Dermis microvascular lymphatic vessel endothelial cell (primary cell): ENCODE measurements around the gene VWC2. TPM values are rescaled to one million over a fixed set of nuclear protein-coding genes. Genes with fewer than 3 reads are reported as not detected.
A peak's percentile ranks its signal among the peaks of the same experiment; 100 is the strongest.
"Not testable (repeated sequence)": the region's sequence is repeated elsewhere in the genome, so short reads cannot be mapped to it uniquely, and the experiment has no call there.

Source experiments
- DNase-seq, 2 donors: peaks; one replicate each; pipeline versions ENCODE4 v3.0.0 to v3.0.0-alpha.2; 2010; ENCODE audit warnings: low read depth in 2 of 2
- total RNA-seq: library from RNA; depleted of rRNA; stranded (reverse); fragments of >200 nt; gene quantifications from 2 replicates; pipeline ENCODE4 v1.2.1, GENCODE V29; 2014

Gene VWC2
- total RNA-seq, 1 donor from 2014 or later, result not detected

- DNase-seq, result no peak
Measured at GRCh38 chr7:49850921-49851613, 77.6 kb downstream of the VWC2 start.

GRCh38 chr7:49851614-49851934 is 78.1 kb downstream of the VWC2 start:
- not testable (repeated sequence) for DNase-seq

GRCh38 chr7:49852619-49853462 is 79.4 kb downstream of the VWC2 start:
- DNase-seq, result peak in 1 of 2 donors; percentile 13

- no peak for DNase-seq
Measured at GRCh38 chr7:49855281-49855980, 82.0 kb downstream of the VWC2 start.

GRCh38 chr7:49860293-49860692 is 86.9 kb downstream of the VWC2 start:
- DNase-seq, result no peak

- DNase-seq, result no peak
Measured at GRCh38 chr7:49866076-49866735, 92.8 kb downstream of the VWC2 start.

- DNase-seq, result no peak
Measured at GRCh38 chr7:49866910-49867309, 93.5 kb downstream of the VWC2 start.

- no peak for DNase-seq
Measured at GRCh38 chr7:49873420-49873819, 100.0 kb downstream of the VWC2 start.

- DNase-seq, result no peak
Measured at GRCh38 chr7:49875336-49875735, 101.9 kb downstream of the VWC2 start.

GRCh38 chr7:49876202-49876601 is 102.8 kb downstream of the VWC2 start:
- DNase-seq, result no peak

- DNase-seq, result no peak
Measured at GRCh38 chr7:49878089-49878488, 104.7 kb downstream of the VWC2 start.

GRCh38 chr7:49878627-49879026 is 105.2 kb downstream of the VWC2 start:
- DNase-seq, result no peak

GRCh38 chr7:49883933-49884332 is 110.5 kb downstream of the VWC2 start:
- no peak for DNase-seq

GRCh38 chr7:49885593-49886285 is 112.3 kb downstream of the VWC2 start:
- no peak for DNase-seq

GRCh38 chr7:49892481-49892880 is 119.0 kb downstream of the VWC2 start:
- no peak for DNase-seq

GRCh38 chr7:49893131-49893530 is 119.7 kb downstream of the VWC2 start:
- no peak for DNase-seq

- no peak for DNase-seq
Measured at GRCh38 chr7:49894543-49894942, 121.1 kb downstream of the VWC2 start.

- no peak for DNase-seq
Measured at GRCh38 chr7:49911909-49912308, 138.5 kb downstream of the VWC2 start.

GRCh38 chr7:49926720-49927119 is 153.3 kb downstream of the VWC2 start:
- no peak for DNase-seq

GRCh38 chr7:49927631-49928030 is 154.2 kb downstream of the VWC2 start:
- no peak for DNase-seq

- DNase-seq, result no peak
Measured at GRCh38 chr7:49928787-49929186, 155.3 kb downstream of the VWC2 start.
